Common myeloid progenitor, CD34-positive (primary cell): ENCODE measurements around the gene ATP2B2.

ENCODE experiments used
- CTCF ChIA-PET: fragments of 350-600 bp; sonication (Branson Sonifier 250); formaldehyde crosslinking; loops from one replicate; lab custom pipeline; 2021; ENCODE audit warnings: antibody characterized with exemption; lab: Charles Lee
- POLR2A ChIA-PET: fragments of 350-600 bp; sonication (Branson Sonifier 250); formaldehyde crosslinking; loops from one replicate; lab custom pipeline; 2021; ENCODE audit warnings: antibody characterized with exemption; lab: Charles Lee
- DNase-seq, 3 donors: peaks; one replicate each; pipeline versions ENCODE4 v3.0.0 to v3.0.0-alpha.2; 2013
- H3K27ac ChIP-seq, 2 experiments: 1 replicate in 1 of 2; 2 replicates in 1 of 2; pipeline ENCODE4 v1.7.0; 2013; ENCODE audit warnings: inconsistent platforms in 2 of 2, low read length in 2 of 2, mild to moderate bottlenecking in 2 of 2, low read depth in 1 of 2, moderate library complexity in 1 of 2; ENCODE audit not compliant: severe bottlenecking in 2 of 2, insufficient read depth in 1 of 2, poor library complexity in 1 of 2
- H3K27me3 ChIP-seq, 5 experiments: replicated peaks in 2 of 5; 1 replicate in 3 of 5; 2 replicates in 2 of 5; pipeline versions ENCODE4 v1.6.1 to v1.7.0; 2013; ENCODE audit warnings: low read length in 4 of 5, mild to moderate bottlenecking in 2 of 5, moderate library complexity in 2 of 5, inconsistent platforms in 1 of 5; ENCODE audit not compliant: insufficient read depth in 5 of 5, control insufficient read depth in 4 of 5
- H3K36me3 ChIP-seq, 4 experiments: 1 replicate in 2 of 4; 2 replicates in 2 of 4; pipeline versions ENCODE4 v1.6.1 to v1.7.0; 2013; ENCODE audit warnings: low read length in 3 of 4, control low read depth in 1 of 4, mild to moderate bottlenecking in 1 of 4; ENCODE audit not compliant: control insufficient read depth in 4 of 4, insufficient read depth in 4 of 4
- H3K4me1 ChIP-seq, 4 experiments: 1 replicate in 3 of 4; 2 replicates in 1 of 4; pipeline versions ENCODE4 v1.6.1 to v1.7.1; 2013; ENCODE audit warnings: low read length in 3 of 4, mild to moderate bottlenecking in 3 of 4, control low read depth in 1 of 4, inconsistent platforms in 1 of 4, moderate library complexity in 1 of 4; ENCODE audit not compliant: control insufficient read depth in 4 of 4, insufficient read depth in 4 of 4; ENCODE audit errors: control extremely low read depth in 1 of 4
- H3K4me3 ChIP-seq, 7 experiments: 1 replicate in 4 of 7; 2 replicates in 3 of 7; pipeline versions ENCODE4 v1.5.1 to v1.7.0; 2013; ENCODE audit warnings: mild to moderate bottlenecking in 7 of 7, low read length in 6 of 7, moderate library complexity in 6 of 7, inconsistent platforms in 2 of 7, low read depth in 2 of 7, control low read depth in 1 of 7; ENCODE audit not compliant: insufficient read depth in 4 of 7, control insufficient read depth in 1 of 7; ENCODE audit errors: extremely low read depth in 1 of 7
- H3K9me3 ChIP-seq, 5 experiments: 1 replicate in 4 of 5; 2 replicates in 1 of 5; pipeline versions ENCODE4 v1.6.1 to v1.7.1; 2013; ENCODE audit warnings: low read length in 4 of 5, mild to moderate bottlenecking in 2 of 5, inconsistent platforms in 1 of 5, low read depth in 1 of 5, moderate library complexity in 1 of 5; ENCODE audit not compliant: control insufficient read depth in 4 of 5, insufficient read depth in 2 of 5; ENCODE audit errors: control extremely low read depth in 1 of 5
- WGBS: methylation state at CpG from one replicate; pipeline ENCODE4 v1.1.5; 2013; ENCODE audit not compliant: insufficient coverage; 5-methylcytosine and 5-hydroxymethylcytosine counted together

ATP2B2 gene

GRCh38 chr3:10467204-10467603, 38.2 kb downstream of the ATP2B2 start:
- no peaks in the 10 kb centered on the region for H3K9me3 ChIP-seq
- H3K27ac ChIP-seq: no peak overlapping the region
- peaks cover 0 to 34% (median 9%) of the 10 kb centered on the region in 5 experiments for H3K27me3 ChIP-seq
- ChIA-PET CTCF (no interaction called here), POLR2A (no interaction called here)
- H3K36me3 ChIP-seq: no peaks in the 10 kb centered on the region
- WGBS: 95% methylated on average over 5 of the region's 5 CpGs
- no peak overlapping the region for H3K4me3 ChIP-seq
- H3K4me1 ChIP-seq: peaks cover 0 to 4% (median 1%) of the 10 kb centered on the region in 4 experiments
- no peak for DNase-seq

- WGBS: 94% methylated on average over 5 of the region's 5 CpGs
- Histone ChIP-seq H3K27ac (no peak overlapping the region), H3K4me1 (peaks cover 0 to 2% (median under 1%) of the 10 kb centered on the region in 4 experiments), H3K9me3 (no peaks in the 10 kb centered on the region), H3K27me3 (peaks cover 0 to 29% (median 9%) of the 10 kb centered on the region in 5 experiments), H3K4me3 (no peak overlapping the region), H3K36me3 (no peaks in the 10 kb centered on the region)
- ChIA-PET CTCF (no interaction called here), POLR2A (no interaction called here)
- DNase-seq: no peak
Measured at GRCh38 chr3:10466186-10466585, 39.2 kb downstream of the ATP2B2 start.

DNA sequence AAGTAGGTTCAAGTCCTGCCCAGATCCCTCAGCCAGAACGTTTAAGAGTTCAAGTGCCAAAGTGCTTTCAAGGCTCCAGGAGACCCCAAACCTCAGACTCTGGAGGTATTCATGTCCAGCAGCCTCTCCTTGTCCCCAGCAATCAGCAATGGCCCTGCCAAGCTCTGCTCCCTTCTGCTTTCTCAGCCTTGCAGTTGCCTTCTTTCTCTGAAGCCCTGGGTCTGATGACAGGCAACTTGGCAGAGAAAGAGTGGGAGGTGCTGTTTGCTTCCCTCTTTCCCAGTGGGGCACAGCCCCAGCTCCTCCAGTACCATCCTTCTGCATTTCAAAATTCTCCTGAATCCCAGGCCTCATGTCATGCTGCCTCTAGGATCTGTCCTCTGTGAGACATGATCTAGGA, 40.2 kb downstream of the ATP2B2 start:
- POLR2A ChIA-PET: no interaction called here
- CTCF ChIA-PET: no interaction called here
- Histone ChIP-seq H3K27ac (no peak overlapping the region), H3K9me3 (no peaks in the 10 kb centered on the region), H3K4me1 (no peaks in the 10 kb centered on the region), H3K27me3 (peaks cover 0 to 19% (median 8%) of the 10 kb centered on the region in 5 experiments), H3K36me3 (no peaks in the 10 kb centered on the region), H3K4me3 (no peak overlapping the region)
- DNase-seq: no peak
- WGBS: 75% methylated on average over 1 of the region's 1 CpG

DNA sequence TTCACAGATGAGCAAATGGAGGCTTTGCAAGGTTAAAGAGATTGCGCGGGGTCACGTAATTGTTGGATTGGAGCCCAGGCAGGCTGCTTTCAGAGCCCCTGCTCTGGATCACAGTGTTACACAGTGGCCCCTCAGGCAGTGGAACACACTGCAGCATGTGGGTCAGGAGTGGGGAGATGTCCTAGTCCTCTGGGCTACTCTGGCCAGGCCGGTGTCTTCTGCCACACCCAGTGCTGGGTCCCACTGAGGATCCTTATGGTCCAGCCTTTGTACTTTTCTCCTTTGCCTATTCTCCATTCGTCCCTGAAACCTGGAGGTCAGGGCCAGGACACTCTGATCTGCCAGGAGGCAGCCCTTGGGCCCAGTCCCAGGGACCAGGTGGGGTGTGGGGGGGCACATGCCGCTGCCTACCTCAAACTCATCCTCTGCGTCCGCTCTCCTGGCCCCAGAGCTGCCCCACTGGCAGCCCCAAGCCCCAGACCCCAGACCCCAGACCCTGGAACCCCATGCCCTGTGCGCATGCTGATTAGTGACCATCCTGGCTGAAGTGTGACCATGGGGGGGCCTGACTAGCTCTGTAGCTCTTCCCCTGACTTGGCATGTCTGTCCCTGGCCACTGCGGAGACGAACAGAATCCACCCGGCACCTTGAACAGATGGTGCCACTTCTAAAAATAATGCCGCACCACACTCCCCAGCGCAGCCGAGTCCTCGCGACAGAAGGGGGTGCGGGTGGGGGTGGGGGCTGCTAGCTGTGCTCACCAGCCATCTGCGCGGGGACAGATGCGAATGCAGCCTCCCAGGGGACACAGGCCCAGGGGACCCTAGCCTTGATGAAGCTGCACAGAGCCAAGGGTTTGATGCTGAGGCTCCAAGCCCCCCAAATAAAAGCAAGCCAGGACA, 41.6 kb downstream of the ATP2B2 start:
- Histone ChIP-seq H3K27ac (no peak overlapping the region), H3K9me3 (no peaks in the 10 kb centered on the region), H3K36me3 (no peaks in the 10 kb centered on the region), H3K4me1 (no peaks in the 10 kb centered on the region), H3K4me3 (no peak overlapping the region), H3K27me3 (peaks cover 0 to 10% (median 2%) of the 10 kb centered on the region in 5 experiments)
- ChIA-PET POLR2A (no interaction called here), CTCF (interaction anchor here (0.6 kb wide), 1 partner anchor 46 kb away, joined by 3 read pairs; no protein-coding TSS in a partner anchor)
- no peak for DNase-seq
- 89% methylated on average over 16 of the region's 21 CpGs for WGBS

- POLR2A ChIA-PET: no interaction called here
Measured at GRCh38 chr3:10462641-10463532, 42.5 kb downstream of the ATP2B2 start.

DNA sequence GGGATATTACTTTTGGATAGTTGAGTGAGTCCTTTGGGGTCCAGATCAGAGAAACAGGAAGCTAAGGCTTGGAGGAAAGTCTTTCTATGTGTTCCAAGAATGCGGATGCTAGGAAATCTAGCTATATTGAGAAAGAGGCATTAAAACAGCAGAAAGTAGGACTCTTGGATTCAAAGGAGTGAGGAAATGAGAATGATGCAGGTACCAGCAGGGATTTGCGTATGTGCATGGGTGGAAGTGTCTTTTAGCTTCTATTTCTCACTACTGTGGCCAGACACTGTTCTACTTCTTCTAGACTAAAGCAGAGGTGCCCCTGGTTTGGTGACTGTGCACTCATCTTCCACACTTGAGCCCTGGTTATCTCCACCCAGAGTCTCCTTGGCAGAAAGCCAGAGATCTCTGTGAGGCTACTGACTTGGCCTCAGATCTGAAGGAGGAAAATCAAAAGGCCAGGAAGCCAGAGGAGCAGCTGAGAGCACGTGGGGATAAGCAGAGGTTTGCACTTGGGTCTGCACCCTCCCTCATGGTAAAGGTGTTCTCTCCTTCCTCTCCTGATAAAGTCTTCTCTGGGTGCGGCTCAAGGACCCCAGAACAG, 44.3 kb downstream of the ATP2B2 start:
- Histone ChIP-seq H3K36me3 (no peaks in the 10 kb centered on the region), H3K4me3 (no peak overlapping the region), H3K27ac (no peak overlapping the region), H3K27me3 (peaks cover 0 to 5% (median 0%) of the 10 kb centered on the region in 5 experiments), H3K4me1 (no peaks in the 10 kb centered on the region), H3K9me3 (no peaks in the 10 kb centered on the region)
- DNase-seq: no peak
- POLR2A ChIA-PET: no interaction called here
- 80% methylated on average over 3 of the region's 4 CpGs for WGBS
- CTCF ChIA-PET: no interaction called here

More at GRCh38 chr3:10462641-10463532, 42.5 kb downstream of the ATP2B2 start:
- 93% methylated on average over 7 of the region's 10 CpGs for WGBS
- H3K27ac ChIP-seq: no peak overlapping the region
- peaks cover 0 to 9% (median under 1%) of the 10 kb centered on the region in 5 experiments for H3K27me3 ChIP-seq
- no peaks in the 10 kb centered on the region for H3K36me3 ChIP-seq
- CTCF ChIA-PET: no interaction called here
- H3K4me1 ChIP-seq: no peaks in the 10 kb centered on the region
- H3K4me3 ChIP-seq: no peak overlapping the region
- H3K9me3 ChIP-seq: no peaks in the 10 kb centered on the region
- DNase-seq: no peak
